Measurements from ENCODE around the gene GABRQ.
"Not testable (repeated sequence)": the region's sequence is repeated elsewhere in the genome, so short reads cannot be mapped to it uniquely, and the experiment has no call there.

Gene GABRQ

DNA sequence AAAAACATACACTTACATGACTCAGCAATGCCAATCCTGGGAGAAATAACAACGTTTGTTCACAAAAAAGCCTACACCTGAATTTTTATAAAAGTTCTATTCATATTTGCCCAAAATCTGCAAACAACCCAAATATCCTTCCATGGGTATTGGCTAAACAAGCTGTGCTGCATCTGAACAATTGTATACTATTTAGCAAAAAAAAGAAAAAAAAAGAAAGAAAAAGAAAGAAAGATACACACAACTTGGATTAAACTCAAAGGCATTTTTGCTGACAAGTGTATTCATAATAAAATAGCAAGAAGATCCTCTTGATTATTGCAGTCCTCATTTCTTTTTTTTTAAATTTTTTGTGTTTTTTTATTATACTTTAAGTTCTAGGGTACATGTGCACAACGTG lies 36.4 kb downstream of the GABRQ start:
- CTCF ChIA-PET = no interaction called here
- DNase-seq (ENCODE audit: extremely low spot score) = no peak
- TF ChIP-seq ZNF384 (IDR thresholded peaks at IDR 0.05) (no peak), ELF4 (IDR thresholded peaks at IDR 0.05) (no peak), BHLHE40 (IDR thresholded peaks at IDR 0.05; ENCODE audit: borderline replicate concordance) (no peak), FOXM1 (IDR thresholded peaks at IDR 0.05; ENCODE audit: borderline replicate concordance) (no peak), FOXK2 (IDR thresholded peaks at IDR 0.05) (no peak), HDGF (IDR thresholded peaks at IDR 0.05; ENCODE audit: borderline replicate concordance) (no peak), L3MBTL2 (conservative IDR thresholded peaks at IDR 0.05) (no peak), CTBP1 (IDR thresholded peaks at IDR 0.05; ENCODE audit: borderline replicate concordance) (no peak), SP1 (IDR thresholded peaks at IDR 0.05) (no peak), NFRKB (IDR thresholded peaks at IDR 0.05) (no peak), SUZ12 (IDR thresholded peaks at IDR 0.05) (no peak), FOXA1 (IDR thresholded peaks at IDR 0.05) (no peak), ARNT (IDR thresholded peaks at IDR 0.05) (no peak), LEF1 (IDR thresholded peaks at IDR 0.05; ENCODE audit: borderline replicate concordance) (no peak), TARDBP (IDR thresholded peaks at IDR 0.05) (no peak)
- TF ChIP-seq, protein P1, sequence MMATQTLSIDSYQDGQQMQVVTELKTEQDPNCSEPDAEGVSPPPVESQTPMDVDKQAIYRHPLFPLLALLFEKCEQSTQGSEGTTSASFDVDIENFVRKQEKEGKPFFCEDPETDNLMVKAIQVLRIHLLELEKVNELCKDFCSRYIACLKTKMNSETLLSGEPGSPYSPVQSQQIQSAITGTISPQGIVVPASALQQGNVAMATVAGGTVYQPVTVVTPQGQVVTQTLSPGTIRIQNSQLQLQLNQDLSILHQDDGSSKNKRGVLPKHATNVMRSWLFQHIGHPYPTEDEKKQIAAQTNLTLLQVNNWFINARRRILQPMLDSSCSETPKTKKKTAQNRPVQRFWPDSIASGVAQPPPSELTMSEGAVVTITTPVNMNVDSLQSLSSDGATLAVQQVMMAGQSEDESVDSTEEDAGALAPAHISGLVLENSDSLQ (IDR thresholded peaks at IDR 0.05) = no peak
- POLR2A ChIA-PET = no interaction called here

DNA sequence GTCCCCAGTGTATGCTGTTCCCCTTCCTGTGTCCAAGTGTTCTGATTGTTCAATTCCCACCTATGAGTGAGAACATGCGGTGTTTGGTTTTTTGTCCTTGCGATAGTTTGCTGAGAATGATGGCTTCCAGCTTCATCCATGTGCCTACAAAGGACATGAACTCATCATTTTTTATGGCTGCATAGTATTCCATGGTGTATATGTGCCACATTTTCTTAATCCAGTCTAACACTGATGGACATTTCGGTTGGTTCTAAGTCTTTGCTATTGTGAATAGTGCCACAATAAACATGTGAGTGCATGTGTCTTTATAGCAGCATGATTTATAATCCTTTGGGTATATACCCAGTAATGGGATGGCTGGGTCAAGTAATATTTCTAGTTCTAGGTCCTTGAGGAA lies 37.0 kb downstream of the GABRQ start:
- DNase-seq (ENCODE audit: extremely low spot score); POLR2A ChIA-PET; CTCF ChIA-PET: not testable (repeated sequence)

DNA sequence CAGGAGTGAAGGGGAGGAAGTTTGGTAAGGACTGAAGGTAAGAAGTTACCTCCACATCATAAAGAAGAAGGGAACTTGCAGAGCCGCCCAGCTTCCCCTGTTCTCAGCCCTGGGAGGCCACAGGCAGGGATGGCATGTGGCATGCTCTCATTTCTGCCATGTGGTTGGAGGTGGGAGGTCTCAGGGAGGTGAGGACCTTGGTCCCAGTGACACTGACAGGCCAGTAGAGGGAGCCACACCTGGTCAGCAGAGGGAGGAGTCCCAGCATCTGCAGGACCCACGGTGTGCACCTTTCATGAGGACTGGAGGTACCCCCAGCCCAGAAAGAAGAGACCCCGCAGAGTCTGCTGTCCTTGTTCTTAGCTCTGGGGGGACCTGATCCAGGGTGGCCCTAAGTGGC lies 43.3 kb downstream of the GABRQ start:
- DNase-seq (ENCODE audit: extremely low spot score); CTCF ChIA-PET; POLR2A ChIA-PET: not testable (repeated sequence)

DNA sequence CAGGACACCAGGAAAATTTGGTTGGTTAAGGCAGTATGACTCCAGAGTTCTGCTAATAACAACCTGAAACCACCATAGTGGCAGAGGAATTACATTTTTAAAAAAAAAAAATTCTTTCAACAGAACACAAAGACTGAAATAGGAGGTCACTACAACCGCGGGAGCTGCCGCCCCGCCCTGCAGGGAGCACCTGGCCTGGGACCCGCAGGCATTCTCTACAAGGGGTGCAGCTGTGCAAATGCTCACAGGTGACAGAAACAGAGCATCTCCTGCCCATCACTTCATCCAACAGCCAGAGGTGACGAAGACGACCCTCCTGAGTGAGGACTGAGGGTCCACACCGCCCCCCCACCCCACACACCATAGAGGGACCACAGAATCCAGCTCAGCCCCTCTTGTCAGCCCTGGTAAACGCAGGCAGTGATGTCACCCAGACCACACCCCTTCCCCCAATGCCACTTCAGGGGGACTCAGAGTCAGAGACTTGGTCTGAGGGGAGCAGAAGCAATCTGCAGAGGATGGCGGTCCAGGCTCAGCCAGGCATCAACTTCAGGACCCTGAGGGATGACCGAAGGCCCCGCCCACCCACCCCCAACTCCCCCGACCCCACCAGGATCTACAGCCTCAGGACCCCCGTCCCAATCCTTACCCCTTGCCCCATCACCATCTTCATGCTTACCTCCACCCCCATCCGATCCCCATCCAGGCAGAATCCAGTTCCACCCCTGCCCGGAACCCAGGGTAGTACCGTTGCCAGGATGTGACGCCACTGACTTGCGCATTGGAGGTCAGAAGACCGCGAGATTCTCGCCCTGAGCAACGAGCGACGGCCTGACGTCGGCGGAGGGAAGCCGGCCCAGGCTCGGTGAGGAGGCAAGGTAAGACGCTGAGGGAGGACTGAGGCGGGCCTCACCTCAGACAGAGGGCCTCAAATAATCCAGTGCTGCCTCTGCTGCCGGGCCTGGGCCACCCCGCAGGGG lies 60.5 kb downstream of the GABRQ start, which contains the start of gene MAGEA3:
Gene MAGEA3, plus strand, starts transcription at position 843 of the 980 bp plus-strand sequence. CDS start 2,039 bp downstream, outside the sequence.
- DNase-seq (ENCODE audit: extremely low spot score); POLR2A ChIA-PET; CTCF ChIA-PET: not testable (repeated sequence)

DNA sequence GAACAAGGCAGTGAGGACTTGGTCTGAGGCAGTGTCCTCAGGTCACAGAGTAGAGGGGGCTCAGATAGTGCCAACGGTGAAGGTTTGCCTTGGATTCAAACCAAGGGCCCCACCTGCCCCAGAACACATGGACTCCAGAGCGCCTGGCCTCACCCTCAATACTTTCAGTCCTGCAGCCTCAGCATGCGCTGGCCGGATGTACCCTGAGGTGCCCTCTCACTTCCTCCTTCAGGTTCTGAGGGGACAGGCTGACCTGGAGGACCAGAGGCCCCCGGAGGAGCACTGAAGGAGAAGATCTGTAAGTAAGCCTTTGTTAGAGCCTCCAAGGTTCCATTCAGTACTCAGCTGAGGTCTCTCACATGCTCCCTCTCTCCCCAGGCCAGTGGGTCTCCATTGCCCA lies 62.7 kb downstream of the GABRQ start:
- CTCF ChIA-PET; DNase-seq (ENCODE audit: extremely low spot score); POLR2A ChIA-PET: not testable (repeated sequence)

DNA sequence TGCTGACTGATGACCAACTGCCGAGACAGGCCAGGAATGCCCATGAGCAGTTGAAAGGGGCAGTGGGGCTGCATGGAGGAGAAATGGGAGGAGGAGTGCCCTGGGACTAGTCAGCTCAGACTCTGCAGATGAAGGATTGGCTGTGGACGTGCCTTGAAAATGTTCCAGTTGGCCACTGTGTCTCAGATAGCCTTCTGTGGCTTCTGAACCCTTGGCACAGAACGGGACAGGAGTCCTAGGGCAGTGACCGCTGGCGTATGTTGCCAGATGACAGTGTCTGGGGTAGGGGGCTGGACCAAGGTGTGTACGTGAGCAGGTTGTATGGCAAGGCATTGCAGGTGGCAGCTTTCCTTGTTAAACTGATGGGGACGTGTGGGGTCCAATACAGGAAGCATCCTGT lies 68.8 kb downstream of the GABRQ start:
- POLR2A ChIA-PET; CTCF ChIA-PET; DNase-seq (ENCODE audit: extremely low spot score): not testable (repeated sequence)
